ENCODE results near the gene RIMBP3C.

DNA sequence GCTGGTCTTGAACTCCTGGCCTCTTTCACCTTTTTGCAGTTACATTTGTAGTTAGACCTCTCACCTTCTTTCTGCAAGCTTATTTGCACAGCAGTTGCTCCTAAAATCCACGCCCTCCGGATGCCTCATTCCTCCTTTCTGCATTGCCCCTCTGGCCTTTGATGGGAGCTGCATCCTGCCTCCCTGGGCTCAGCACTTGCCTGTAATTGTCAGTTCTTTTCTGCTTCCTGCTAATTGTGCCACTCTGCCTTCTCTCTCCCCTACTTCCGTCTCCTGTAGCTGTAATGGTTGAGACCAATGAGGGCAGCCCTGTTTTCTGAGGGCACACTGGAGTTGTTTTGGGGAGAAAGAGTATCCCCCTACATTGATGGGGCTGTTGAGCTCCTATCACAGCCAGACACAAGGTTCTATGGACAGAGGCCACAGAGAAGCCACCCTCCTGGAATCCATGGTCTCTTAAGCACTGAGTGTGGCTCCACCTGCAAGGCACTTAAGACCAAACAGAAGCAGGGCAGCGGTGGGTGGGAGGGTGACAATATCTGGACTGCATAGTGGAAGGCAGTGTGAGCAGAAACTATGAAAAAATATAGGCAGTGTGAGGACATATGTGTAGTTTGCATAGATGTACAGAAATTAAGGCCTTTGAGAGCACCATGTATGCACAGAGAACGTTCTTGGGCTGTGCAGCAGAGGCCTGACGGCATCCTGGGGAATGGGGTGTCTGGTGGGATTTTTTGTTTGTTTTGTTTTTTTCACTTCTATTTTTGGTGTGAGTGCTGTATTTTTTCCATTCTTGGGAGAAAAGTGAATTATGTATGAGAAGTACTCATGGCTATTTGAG is 48.0 kb upstream of the RIMBP3C start:
- TF ChIP-seq, protein P1, sequence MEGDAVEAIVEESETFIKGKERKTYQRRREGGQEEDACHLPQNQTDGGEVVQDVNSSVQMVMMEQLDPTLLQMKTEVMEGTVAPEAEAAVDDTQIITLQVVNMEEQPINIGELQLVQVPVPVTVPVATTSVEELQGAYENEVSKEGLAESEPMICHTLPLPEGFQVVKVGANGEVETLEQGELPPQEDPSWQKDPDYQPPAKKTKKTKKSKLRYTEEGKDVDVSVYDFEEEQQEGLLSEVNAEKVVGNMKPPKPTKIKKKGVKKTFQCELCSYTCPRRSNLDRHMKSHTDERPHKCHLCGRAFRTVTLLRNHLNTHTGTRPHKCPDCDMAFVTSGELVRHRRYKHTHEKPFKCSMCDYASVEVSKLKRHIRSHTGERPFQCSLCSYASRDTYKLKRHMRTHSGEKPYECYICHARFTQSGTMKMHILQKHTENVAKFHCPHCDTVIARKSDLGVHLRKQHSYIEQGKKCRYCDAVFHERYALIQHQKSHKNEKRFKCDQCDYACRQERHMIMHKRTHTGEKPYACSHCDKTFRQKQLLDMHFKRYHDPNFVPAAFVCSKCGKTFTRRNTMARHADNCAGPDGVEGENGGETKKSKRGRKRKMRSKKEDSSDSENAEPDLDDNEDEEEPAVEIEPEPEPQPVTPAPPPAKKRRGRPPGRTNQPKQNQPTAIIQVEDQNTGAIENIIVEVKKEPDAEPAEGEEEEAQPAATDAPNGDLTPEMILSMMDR (IDR thresholded peaks at IDR 0.05) = no peak
- TF ChIP-seq ZFX (IDR thresholded peaks at IDR 0.05; ENCODE audit: borderline replicate concordance) = no peak

Data from 22Rv1 (cell line).